ENCODE measurements around the gene KRTAP6-1. TPM values are rescaled to one million over a fixed set of nuclear protein-coding genes. Genes with fewer than 3 reads are reported as not detected.

KRTAP6-1 gene, protein sequence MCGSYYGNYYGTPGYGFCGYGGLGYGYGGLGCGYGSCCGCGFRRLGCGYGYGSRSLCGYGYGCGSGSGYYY
- total RNA-seq (not detected), polyA plus RNA-seq (not detected)
- long read RNA-seq, donor 1: 0 reads
- long read RNA-seq, donor 2: 0 reads
- long read RNA-seq, donor 3: 0 reads
- long read RNA-seq, donor 4: 0 reads
- long read RNA-seq, donor 5: 0 reads
- long read RNA-seq, donor 6: 0 reads
- long read RNA-seq, donor 7: 0 reads
- long read RNA-seq, donor 8: 0 reads
- long read RNA-seq, donor 9: 0 reads
- long read RNA-seq, donor 10: 0 reads

GRCh38 chr21:30613836-30614235 is at the start of gene KRTAP6-1:
Gene KRTAP6-1, minus strand, starts transcription at chr21:30613930. Its CDS starts 26 bp downstream, at chr21:30613904.
- TF ChIP-seq POLR2A (IDR thresholded peaks at IDR 0.05): no peak
- TF ChIP-seq, protein P1, sequence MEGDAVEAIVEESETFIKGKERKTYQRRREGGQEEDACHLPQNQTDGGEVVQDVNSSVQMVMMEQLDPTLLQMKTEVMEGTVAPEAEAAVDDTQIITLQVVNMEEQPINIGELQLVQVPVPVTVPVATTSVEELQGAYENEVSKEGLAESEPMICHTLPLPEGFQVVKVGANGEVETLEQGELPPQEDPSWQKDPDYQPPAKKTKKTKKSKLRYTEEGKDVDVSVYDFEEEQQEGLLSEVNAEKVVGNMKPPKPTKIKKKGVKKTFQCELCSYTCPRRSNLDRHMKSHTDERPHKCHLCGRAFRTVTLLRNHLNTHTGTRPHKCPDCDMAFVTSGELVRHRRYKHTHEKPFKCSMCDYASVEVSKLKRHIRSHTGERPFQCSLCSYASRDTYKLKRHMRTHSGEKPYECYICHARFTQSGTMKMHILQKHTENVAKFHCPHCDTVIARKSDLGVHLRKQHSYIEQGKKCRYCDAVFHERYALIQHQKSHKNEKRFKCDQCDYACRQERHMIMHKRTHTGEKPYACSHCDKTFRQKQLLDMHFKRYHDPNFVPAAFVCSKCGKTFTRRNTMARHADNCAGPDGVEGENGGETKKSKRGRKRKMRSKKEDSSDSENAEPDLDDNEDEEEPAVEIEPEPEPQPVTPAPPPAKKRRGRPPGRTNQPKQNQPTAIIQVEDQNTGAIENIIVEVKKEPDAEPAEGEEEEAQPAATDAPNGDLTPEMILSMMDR (IDR thresholded peaks at IDR 0.05): no peak
- intact Hi-C loops (cut with DNase I): no loop called here
- no peaks in the 10 kb centered on the region for H3K9me3 ChIP-seq (replicated peaks in 1 of 3)
- H3K4me3 ChIP-seq: no peak within 1 kb of the TSS
- no peaks in the 10 kb centered on the region for H3K4me1 ChIP-seq (replicated peaks in 1 of 2)
- H3K27me3 ChIP-seq: no peaks in the 10 kb centered on the region
- DNase-seq: no peak
- H3K27ac ChIP-seq: no peak within 1 kb of the TSS
- WGBS, 4 donors: 69 to 80% (median 73%) methylated on average over 1 to 2 of the region's 2 CpGs
- no peaks in the 10 kb centered on the region for H3K36me3 ChIP-seq (replicated peaks in 1 of 2)

- Histone ChIP-seq H3K4me1 (replicated peaks in 1 of 2) (no peaks in the 10 kb centered on the region), H3K36me3 (replicated peaks in 1 of 2) (no peaks in the 10 kb centered on the region), H3K4me3 (no peak overlapping the region), H3K27ac (no peak overlapping the region), H3K9me3 (replicated peaks in 1 of 3) (no peaks in the 10 kb centered on the region), H3K27me3 (no peaks in the 10 kb centered on the region)
- DNase-seq: no peak
- TF ChIP-seq POLR2A (IDR thresholded peaks at IDR 0.05): no peak
- TF ChIP-seq, protein P1 (IDR thresholded peaks at IDR 0.05): no peak
- intact Hi-C loops (cut with DNase I): no loop called here
These were observed 39.2 kb upstream of the KRTAP6-1 start for GRCh38 chr21:30652891-30653290.

DNA sequence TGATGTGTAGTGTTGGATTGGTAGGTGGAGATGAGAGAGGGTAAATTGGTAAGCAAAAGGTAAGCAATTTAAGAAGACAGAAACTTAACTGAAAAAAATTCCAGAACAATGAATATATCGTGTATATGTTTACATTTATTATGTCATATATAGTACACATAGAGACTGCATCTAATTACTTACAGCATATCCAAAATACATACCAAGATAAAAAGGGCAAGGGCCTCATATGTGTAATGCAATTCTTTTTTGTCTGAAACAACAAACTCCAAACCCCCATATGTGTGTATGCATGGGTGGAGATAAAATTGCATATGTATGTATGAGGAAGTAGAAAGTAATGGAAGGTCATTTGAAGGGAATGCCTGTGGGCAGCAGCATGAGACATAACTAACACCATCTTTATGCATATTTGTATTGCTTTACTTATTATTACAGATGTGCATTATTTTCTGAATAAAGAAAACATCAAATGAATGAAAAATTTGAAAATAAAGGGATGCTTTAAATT is 33.2 kb upstream of the KRTAP6-1 start:
- Histone ChIP-seq H3K27me3 (no peaks in the 10 kb centered on the region), H3K36me3 (replicated peaks in 1 of 2) (no peaks in the 10 kb centered on the region), H3K4me3 (no peak overlapping the region), H3K4me1 (replicated peaks in 1 of 2) (no peaks in the 10 kb centered on the region), H3K9me3 (replicated peaks in 1 of 3) (no peaks in the 10 kb centered on the region), H3K27ac (no peak overlapping the region)
- TF ChIP-seq, protein P1 (IDR thresholded peaks at IDR 0.05): no peak
- TF ChIP-seq POLR2A (IDR thresholded peaks at IDR 0.05): no peak
- intact Hi-C loops (cut with DNase I): no loop called here
- 57 to 84% (median 65%) methylated on average over 1 of the region's 1 CpG for WGBS, 4 donors
- no peak for DNase-seq

- intact Hi-C loops (cut with DNase I): no loop called here
- 69 to 81% (median 75%) methylated on average over 2 of the region's 2 CpGs for WGBS, 4 donors
- no peaks in the 10 kb centered on the region for H3K36me3 ChIP-seq (replicated peaks in 1 of 2)
These were observed 28.8 kb upstream of the KRTAP6-1 start, which contains the start of gene KRTAP20-3 for GRCh38 chr21:30642564-30642963. Gene KRTAP20-3, plus strand, starts transcription at chr21:30642864.

More at GRCh38 chr21:30642564-30642963, 28.8 kb upstream of the KRTAP6-1 start, which contains the start of gene KRTAP20-3:
- no peak for TF ChIP-seq POLR2A (IDR thresholded peaks at IDR 0.05)
- TF ChIP-seq, protein P1 (IDR thresholded peaks at IDR 0.05): no peak
- Histone ChIP-seq H3K4me3 (no peak within 1 kb of the TSS), H3K27ac (no peak within 1 kb of the TSS), H3K27me3 (no peaks in the 10 kb centered on the region), H3K9me3 (replicated peaks in 1 of 3) (no peaks in the 10 kb centered on the region), H3K4me1 (replicated peaks in 1 of 2) (no peaks in the 10 kb centered on the region)
- no peak for DNase-seq
